Measurements from ENCODE around the gene KAT7. TPM values are rescaled to one million over a fixed set of nuclear protein-coding genes. Genes with fewer than 3 reads are reported as not detected.
"Not testable (repeated sequence)": the region's sequence is repeated elsewhere in the genome, so short reads cannot be mapped to it uniquely, and the experiment has no call there.

KAT7 gene
- total RNA-seq, 1 donor from 2014 or later: 65.7 TPM

DNA sequence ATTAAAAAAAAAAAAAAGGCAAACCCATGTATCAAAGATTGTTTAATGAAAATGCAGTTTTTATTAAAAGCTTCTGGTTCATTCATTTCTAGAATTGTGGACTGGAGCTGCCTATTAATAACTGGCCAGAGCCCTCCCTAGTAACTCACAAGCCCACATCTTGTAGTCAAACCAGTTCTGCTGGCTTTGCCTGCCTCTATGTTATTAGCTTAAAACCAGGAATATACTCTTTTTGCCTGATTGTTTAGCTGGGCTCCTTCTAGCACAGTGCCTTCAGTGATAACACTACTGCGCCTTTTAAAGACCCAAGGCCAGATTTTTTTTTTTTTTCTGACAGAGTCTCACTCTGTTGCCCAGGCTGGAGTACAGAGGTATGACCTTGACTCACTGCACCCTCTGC, 33.4 kb downstream of the KAT7 start:
- TF ChIP-seq, protein P1, sequence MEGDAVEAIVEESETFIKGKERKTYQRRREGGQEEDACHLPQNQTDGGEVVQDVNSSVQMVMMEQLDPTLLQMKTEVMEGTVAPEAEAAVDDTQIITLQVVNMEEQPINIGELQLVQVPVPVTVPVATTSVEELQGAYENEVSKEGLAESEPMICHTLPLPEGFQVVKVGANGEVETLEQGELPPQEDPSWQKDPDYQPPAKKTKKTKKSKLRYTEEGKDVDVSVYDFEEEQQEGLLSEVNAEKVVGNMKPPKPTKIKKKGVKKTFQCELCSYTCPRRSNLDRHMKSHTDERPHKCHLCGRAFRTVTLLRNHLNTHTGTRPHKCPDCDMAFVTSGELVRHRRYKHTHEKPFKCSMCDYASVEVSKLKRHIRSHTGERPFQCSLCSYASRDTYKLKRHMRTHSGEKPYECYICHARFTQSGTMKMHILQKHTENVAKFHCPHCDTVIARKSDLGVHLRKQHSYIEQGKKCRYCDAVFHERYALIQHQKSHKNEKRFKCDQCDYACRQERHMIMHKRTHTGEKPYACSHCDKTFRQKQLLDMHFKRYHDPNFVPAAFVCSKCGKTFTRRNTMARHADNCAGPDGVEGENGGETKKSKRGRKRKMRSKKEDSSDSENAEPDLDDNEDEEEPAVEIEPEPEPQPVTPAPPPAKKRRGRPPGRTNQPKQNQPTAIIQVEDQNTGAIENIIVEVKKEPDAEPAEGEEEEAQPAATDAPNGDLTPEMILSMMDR (IDR thresholded peaks at IDR 0.05; ENCODE audit: partially characterized antibody, unreplicated experiment): no peak
- Mint-ChIP-seq H3K27me3 (ENCODE audit: unreplicated experiment) (no peaks in the 10 kb centered on the region), H3K27ac (ENCODE audit: unreplicated experiment) (no peak overlapping the region), H3K9me3 (ENCODE audit: unreplicated experiment) (no peaks in the 10 kb centered on the region), H3K4me1 (ENCODE audit: low read depth, unreplicated experiment) (no peaks in the 10 kb centered on the region), H3K36me3 (ENCODE audit: unreplicated experiment) (no peaks in the 10 kb centered on the region), H3K4me3 (ENCODE audit: unreplicated experiment) (no peak overlapping the region)
- DNase-seq: no peak

DNA sequence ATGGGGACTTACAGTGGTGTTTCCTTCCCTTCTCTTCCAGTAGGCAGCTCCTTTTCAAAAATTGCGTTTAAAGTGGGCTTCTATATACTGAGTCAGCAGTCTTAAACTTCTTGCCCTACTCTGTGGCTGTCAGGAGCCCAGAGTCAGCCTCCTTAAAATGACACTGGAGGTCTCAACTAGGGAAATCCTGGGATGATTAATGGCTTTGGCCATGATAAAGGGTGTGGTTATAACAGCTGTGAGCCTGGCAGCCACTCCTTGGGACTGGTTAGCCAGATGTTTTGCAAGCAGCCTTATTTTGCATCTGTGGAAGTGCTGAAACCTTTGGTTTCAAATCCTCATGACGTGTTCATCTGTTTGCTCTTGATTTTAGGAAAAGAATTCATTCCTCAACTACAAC, 34.3 kb downstream of the KAT7 start:
- Mint-ChIP-seq H3K27me3 (ENCODE audit: unreplicated experiment) (no peaks in the 10 kb centered on the region), H3K4me3 (ENCODE audit: unreplicated experiment) (no peak overlapping the region), H3K9me3 (ENCODE audit: unreplicated experiment) (no peaks in the 10 kb centered on the region), H3K36me3 (ENCODE audit: unreplicated experiment) (peaks cover under 1% of the 10 kb centered on the region), H3K27ac (ENCODE audit: unreplicated experiment) (no peak overlapping the region), H3K4me1 (ENCODE audit: low read depth, unreplicated experiment) (no peaks in the 10 kb centered on the region)
- DNase-seq: no peak
- TF ChIP-seq, protein P1 (IDR thresholded peaks at IDR 0.05; ENCODE audit: partially characterized antibody, unreplicated experiment): no peak

- Mint-ChIP-seq H3K4me1 (ENCODE audit: low read depth, unreplicated experiment) (no peaks in the 10 kb centered on the region), H3K4me3 (ENCODE audit: unreplicated experiment) (no peak overlapping the region), H3K9me3 (ENCODE audit: unreplicated experiment) (no peaks in the 10 kb centered on the region), H3K27me3 (ENCODE audit: unreplicated experiment) (peaks cover 1% of the 10 kb centered on the region), H3K27ac (ENCODE audit: unreplicated experiment) (no peak overlapping the region), H3K36me3 (ENCODE audit: unreplicated experiment) (peaks cover 7% of the 10 kb centered on the region)
- TF ChIP-seq, protein P1 (IDR thresholded peaks at IDR 0.05; ENCODE audit: partially characterized antibody, unreplicated experiment): no peak
- DNase-seq: no peak
Measured at GRCh38 chr17:49823614-49824013, 35.1 kb downstream of the KAT7 start.

GRCh38 chr17:49825645-49826044, 37.2 kb downstream of the KAT7 start:
- Mint-ChIP-seq H3K4me3 (ENCODE audit: unreplicated experiment) (no peak overlapping the region), H3K27ac (ENCODE audit: unreplicated experiment) (no peak overlapping the region), H3K36me3 (ENCODE audit: unreplicated experiment) (peaks cover 7% of the 10 kb centered on the region), H3K9me3 (ENCODE audit: unreplicated experiment) (no peaks in the 10 kb centered on the region), H3K4me1 (ENCODE audit: low read depth, unreplicated experiment) (no peaks in the 10 kb centered on the region), H3K27me3 (ENCODE audit: unreplicated experiment) (peaks cover 1% of the 10 kb centered on the region)
- DNase-seq: no peak
- TF ChIP-seq, protein P1 (IDR thresholded peaks at IDR 0.05; ENCODE audit: partially characterized antibody, unreplicated experiment): no peak

- H3K4me3 Mint-ChIP-seq (ENCODE audit: unreplicated experiment); H3K36me3 Mint-ChIP-seq (ENCODE audit: unreplicated experiment); H3K4me1 Mint-ChIP-seq (ENCODE audit: low read depth, unreplicated experiment); H3K27ac Mint-ChIP-seq (ENCODE audit: unreplicated experiment); H3K9me3 Mint-ChIP-seq (ENCODE audit: unreplicated experiment); H3K27me3 Mint-ChIP-seq (ENCODE audit: unreplicated experiment); DNase-seq: not testable (repeated sequence)
Measured at GRCh38 chr17:49828325-49828724, 39.8 kb downstream of the KAT7 start.

DNA sequence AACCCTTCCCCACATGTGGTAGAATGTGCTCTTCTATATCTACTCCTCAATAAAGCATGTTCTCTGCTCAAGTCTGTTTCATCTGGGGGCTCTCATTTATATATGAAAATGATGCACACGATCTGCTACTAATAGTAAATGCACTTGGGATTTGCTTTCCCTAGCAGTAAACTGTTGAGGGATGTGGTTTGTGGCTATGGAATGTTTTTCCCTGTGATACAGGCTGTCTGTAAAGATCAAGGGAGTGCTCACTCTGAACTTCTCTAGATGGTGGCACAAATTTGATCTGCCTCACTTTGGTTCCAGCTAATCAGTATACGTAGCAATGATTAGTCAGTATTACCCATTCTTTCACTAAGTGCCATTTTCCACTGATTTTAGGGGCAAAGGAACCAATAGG, 40.5 kb downstream of the KAT7 start:
- no peak overlapping the region for H3K27ac Mint-ChIP-seq (ENCODE audit: unreplicated experiment)
- H3K36me3 Mint-ChIP-seq (ENCODE audit: unreplicated experiment): peaks cover 7% of the 10 kb centered on the region
- no peak overlapping the region for H3K4me3 Mint-ChIP-seq (ENCODE audit: unreplicated experiment)

More for the DNA sequence above, 40.5 kb downstream of the KAT7 start:
- TF ChIP-seq, protein P1 (IDR thresholded peaks at IDR 0.05; ENCODE audit: partially characterized antibody, unreplicated experiment): no peak
- Mint-ChIP-seq H3K27me3 (ENCODE audit: unreplicated experiment) (peaks cover 1% of the 10 kb centered on the region), H3K4me1 (ENCODE audit: low read depth, unreplicated experiment) (no peaks in the 10 kb centered on the region), H3K9me3 (ENCODE audit: unreplicated experiment) (no peaks in the 10 kb centered on the region)
- no peak for DNase-seq
